GM23338 (cell line): ENCODE data around the gene TOMM40L. TPM values are rescaled to one million over a fixed set of nuclear protein-coding genes. Genes with fewer than 3 reads are reported as not detected.
A peak's percentile ranks its signal among the peaks of the same experiment; 100 is the strongest.

Experiments
- ATAC-seq: fragments of 200-7000 bp; cut with Tn5 transposase; 3 replicates; pipeline ENCODE4 v1.9.1; 2020
- DNase-seq: peaks from one replicate; pipeline ENCODE4 v3.0.0-alpha.2; 2015; ENCODE audit warnings: low spot score
- H2AFZ ChIP-seq: fragments of 200-600 bp; sonication (generic); 2 replicates; pipeline ENCODE4 v1.8.0; 2016; ENCODE audit warnings: antibody characterized with exemption, mild to moderate bottlenecking, moderate library complexity
- H3F3A ChIP-seq: fragments of 200-600 bp; sonication (generic); replicated peaks from 2 replicates; pipeline ENCODE4 v1.8.0; 2017; ENCODE audit warnings: antibody characterized with exemption, mixed run types, low read depth
- H3K27ac ChIP-seq: fragments of 200-600 bp; sonication (generic); 2 replicates; pipeline ENCODE4 v1.6.1; 2016; ENCODE audit warnings: low read depth
- H3K27me3 ChIP-seq: fragments of 200-600 bp; sonication (generic); 2 replicates; pipeline ENCODE4 v1.8.0; 2016; ENCODE audit warnings: mild to moderate bottlenecking, mixed run types, moderate library complexity; ENCODE audit not compliant: insufficient read depth
- H3K36me3 ChIP-seq: fragments of 200-600 bp; sonication (generic); 2 replicates; pipeline ENCODE4 v1.8.0; 2016; ENCODE audit warnings: mild to moderate bottlenecking; ENCODE audit not compliant: insufficient read depth
- H3K4me1 ChIP-seq: fragments of 200-600 bp; sonication (generic); 2 replicates; pipeline ENCODE4 v1.8.0; 2016; ENCODE audit warnings: mild to moderate bottlenecking, moderate library complexity; ENCODE audit not compliant: insufficient read depth
- H3K4me2 ChIP-seq: fragments of 200-600 bp; sonication (generic); 2 replicates; pipeline ENCODE4 v1.7.1; 2017; ENCODE audit warnings: mixed run types
- H3K4me3 ChIP-seq: fragments of 200-600 bp; sonication (generic); 2 replicates; pipeline ENCODE4 v1.6.1; 2016; ENCODE audit warnings: mixed run types
- H3K79me2 ChIP-seq: fragments of 200-600 bp; sonication (generic); replicated peaks from 2 replicates; pipeline ENCODE4 v1.8.0; 2017; ENCODE audit warnings: mild to moderate bottlenecking; ENCODE audit not compliant: insufficient read depth
- H3K9me2 ChIP-seq: fragments of 200-600 bp; sonication (generic); 2 replicates; pipeline ENCODE4 v1.8.0; 2017; ENCODE audit not compliant: insufficient read depth
- H4K20me1 ChIP-seq: fragments of 200-600 bp; sonication (generic); replicated peaks from 2 replicates; pipeline ENCODE4 v1.8.0; 2017; ENCODE audit warnings: mild to moderate bottlenecking; ENCODE audit not compliant: insufficient read depth
- H3K27ac Mint-ChIP-seq: 2 replicates; pipeline ENCODE4 v1.8.0; 2020; ENCODE audit warnings: inconsistent platforms, mild to moderate bottlenecking, moderate library complexity, mixed read lengths
- H3K27me3 Mint-ChIP-seq: 3 replicates; pipeline ENCODE4 v1.8.0; 2022; ENCODE audit warnings: low read depth, mild to moderate bottlenecking, moderate library complexity, mixed read lengths, inconsistent platforms; ENCODE audit not compliant: insufficient read depth, poor library complexity
- H3K36me3 Mint-ChIP-seq: 3 replicates; pipeline ENCODE4 v1.8.0; 2021; ENCODE audit warnings: low read depth, mild to moderate bottlenecking, inconsistent platforms, moderate library complexity, mixed read lengths
- H3K4me1 Mint-ChIP-seq: 3 replicates; pipeline ENCODE4 v1.8.0; 2020; ENCODE audit warnings: mild to moderate bottlenecking, inconsistent platforms, mixed read lengths
- H3K4me3 Mint-ChIP-seq: 3 replicates; pipeline ENCODE4 v1.8.0; 2021; ENCODE audit warnings: moderate library complexity, mild to moderate bottlenecking, inconsistent platforms, mixed read lengths
- H3K9me3 Mint-ChIP-seq: 3 replicates; pipeline ENCODE4 v1.8.0; 2020; ENCODE audit warnings: moderate library complexity, mild to moderate bottlenecking, inconsistent platforms, mixed read lengths
- CREB1 ChIP-seq: fragments of 250-450 bp; sonication (Bioruptor Pico); IDR thresholded peaks from 2 replicates; pipeline ENCODE4 v1.5.0; 2020; ENCODE audit warnings: low read depth, mild to moderate bottlenecking, moderate library complexity
- CTCF ChIP-seq, 2 experiments: fragments of 200-600 bp in 1 of 2; sonication (generic) in 1 of 2; conservative IDR thresholded peaks; 2 replicates each; pipeline versions ENCODE4 v1.5.1 to v1.6.1; 2016 to 2017; ENCODE audit warnings: antibody characterized with exemption in 2 of 2, low read depth in 2 of 2, mild to moderate bottlenecking in 2 of 2, moderate library complexity in 1 of 2
- ETS1 ChIP-seq: IDR thresholded peaks from 2 replicates; pipeline ENCODE4 v1.6.1; 2016; ENCODE audit warnings: antibody characterized with exemption
- EZH2 ChIP-seq: fragments of 200-600 bp; sonication (generic); IDR thresholded peaks from one replicate; pipeline ENCODE4 v1.8.0; 2017; ENCODE audit warnings: antibody characterized with exemption, mild to moderate bottlenecking, low read depth; ENCODE audit not compliant: unreplicated experiment
- EZH2phosphoT487 ChIP-seq: fragments of 200-600 bp; sonication (generic); IDR thresholded peaks from one replicate; pipeline ENCODE4 v1.8.1; 2018; ENCODE audit warnings: antibody characterized with exemption; ENCODE audit not compliant: unreplicated experiment
- JUNB ChIP-seq: IDR thresholded peaks from one replicate; pipeline ENCODE4 v1.6.1; 2016; ENCODE audit warnings: antibody characterized with exemption; ENCODE audit not compliant: unreplicated experiment
- NANOG ChIP-seq: IDR thresholded peaks from 2 replicates; pipeline ENCODE4 v1.6.1; 2016; ENCODE audit warnings: antibody characterized with exemption, borderline replicate concordance
- POLR2AphosphoS5 ChIP-seq: IDR thresholded peaks from 2 replicates; pipeline ENCODE4 v1.6.1; 2016; ENCODE audit warnings: antibody characterized with exemption, low read depth
- REST ChIP-seq: IDR thresholded peaks from one replicate; pipeline ENCODE4 v1.6.1; 2018; ENCODE audit warnings: antibody characterized with exemption; ENCODE audit not compliant: unreplicated experiment
- STAT1 ChIP-seq: IDR thresholded peaks from one replicate; pipeline ENCODE4 v1.6.1; 2016; ENCODE audit warnings: antibody characterized with exemption; ENCODE audit not compliant: unreplicated experiment
- ZNF114 ChIP-seq: fragments of 250-450 bp; sonication (Bioruptor Pico); IDR thresholded peaks from 2 replicates; pipeline ENCODE4 v1.5.0; 2020; ENCODE audit warnings: mild to moderate bottlenecking, moderate library complexity
- ZNF331 ChIP-seq: fragments of 250-450 bp; sonication (Bioruptor Pico); IDR thresholded peaks from 2 replicates; pipeline ENCODE4 v1.5.0; 2020; ENCODE audit warnings: low read depth, mild to moderate bottlenecking, moderate library complexity
- ZNF462 ChIP-seq: fragments of 250-450 bp; sonication (Bioruptor Pico); IDR thresholded peaks from 2 replicates; pipeline ENCODE4 v1.5.0; 2020; ENCODE audit warnings: mild to moderate bottlenecking, moderate library complexity
- polyA plus RNA-seq: library from polyadenylated mRNA; unstranded; fragments of >200 nt; fragmentation: Nextera tagmentation; extraction: Ambion mirVana; gene quantifications from 2 replicates; pipeline ENCODE4 v1.2.1, GENCODE V29; 2016
- total RNA-seq: library from RNA; depleted of rRNA; stranded (reverse); fragments of >200 nt; shearing (Covaris generic); gene quantifications from 2 replicates; pipeline ENCODE4 v1.2.3, GENCODE V29; 2014

The TOMM40L gene
- total and polyA plus RNA-seq, 2 experiments from 2014 or later: 6.8 to 12.9 TPM

- H3K9me3 Mint-ChIP-seq: no peaks in the 10 kb centered on the region
- H3K27ac ChIP-seq: 0 out of 2 replicates have a peak overlapping the region, but pooled peaks have one; percentile 9
- H3K4me1 Mint-ChIP-seq: peaks cover 12% of the 10 kb centered on the region
- peaks cover 5% of the 10 kb centered on the region for H3K27me3 Mint-ChIP-seq
- 0 out of 2 replicates have a peak, but pooled peaks cover 3% of the 10 kb centered on the region for H3F3A ChIP-seq
- H3K27me3 ChIP-seq: no peaks in the 10 kb centered on the region
- no peak for TF ChIP-seq REST
- no peak for TF ChIP-seq POLR2AphosphoS5
- no peak for TF ChIP-seq ZNF114 (CRISPR knock-in tag)
- TF ChIP-seq CTCF (conservative IDR thresholded peaks at IDR 0.05; ENCODE audit: low read depth in 2 of 2): no peak
- no peak for TF ChIP-seq JUNB
- no peak for TF ChIP-seq NANOG
- TF ChIP-seq ZNF331: no peak
- no peak for TF ChIP-seq ZNF462 (CRISPR knock-in tag)
- no peak for TF ChIP-seq CREB1 (CRISPR knock-in tag)
- no peak for TF ChIP-seq EZH2phosphoT487
- no peak for TF ChIP-seq STAT1
- TF ChIP-seq ETS1: no peak
- no peak for TF ChIP-seq EZH2
- no peak overlapping the region for H2AFZ ChIP-seq
- peak; percentile 24 for ATAC-seq
- peak overlapping the region; percentile 48 for H3K4me2 ChIP-seq
- DNase-seq: peak; percentile 45
- peaks cover 2% of the 10 kb centered on the region; the same call in 1 of the 2 replicates for H3K4me1 ChIP-seq
- H3K4me3 Mint-ChIP-seq: no peak overlapping the region
- no peaks in the 10 kb centered on the region for H3K79me2 ChIP-seq
- H3K27ac Mint-ChIP-seq: peak overlapping the region; percentile 59; the same call in 1 of the 2 replicates
- H3K36me3 Mint-ChIP-seq: peaks cover 11% of the 10 kb centered on the region; the same call in 2 of the 3 replicates
- no peaks in the 10 kb centered on the region for H3K9me2 ChIP-seq
- H4K20me1 ChIP-seq: no peaks in the 10 kb centered on the region
- H3K4me3 ChIP-seq: no peak overlapping the region
- no peaks in the 10 kb centered on the region for H3K36me3 ChIP-seq
These were observed 34.8 kb upstream of the TOMM40L start for GRCh38 chr1:161190962-161191521.
